WTC11 (cell line): ENCODE data around the gene ADGRV1.

Experiments
- CREB1 ChIP-seq: sonication (generic); formaldehyde crosslinking; IDR thresholded peaks from 2 replicates; pipeline ENCODE4 v1.8.0; 2023; ENCODE audit warnings: mild to moderate bottlenecking, missing genetic modification reagents
- ELF4 ChIP-seq: sonication (generic); formaldehyde crosslinking; IDR thresholded peaks from 2 replicates; pipeline ENCODE4 v1.8.1; 2022; ENCODE audit warnings: low read depth, mild to moderate bottlenecking, moderate library complexity, missing genetic modification reagents
- ETV6 ChIP-seq: sonication (generic); formaldehyde crosslinking; IDR thresholded peaks from 2 replicates; pipeline ENCODE4 v1.8.1; 2022; ENCODE audit warnings: mild to moderate bottlenecking, missing genetic modification reagents
- KAT7 ChIP-seq: sonication (generic); formaldehyde crosslinking; IDR thresholded peaks from 2 replicates; pipeline ENCODE4 v1.8.1; 2023; ENCODE audit warnings: missing genetic modification reagents, mild to moderate bottlenecking, borderline replicate concordance
- ZBTB21 ChIP-seq: sonication (generic); formaldehyde crosslinking; IDR thresholded peaks from 2 replicates; pipeline ENCODE4 v1.8.1; 2023; ENCODE audit warnings: mild to moderate bottlenecking, missing genetic modification reagents, borderline replicate concordance
- ZNF423 ChIP-seq: fragments of 250-450 bp; sonication (Bioruptor Pico); IDR thresholded peaks from 2 replicates; pipeline ENCODE4 v2.1.2; 2022; ENCODE audit warnings: mild to moderate bottlenecking, moderate library complexity
- TF ChIP-seq, protein P1 (sequence below): sonication (generic); formaldehyde crosslinking; conservative IDR thresholded peaks from 2 replicates; pipeline ENCODE4 v1.8.1; 2023; ENCODE audit warnings: mild to moderate bottlenecking, low read depth, missing genetic modification reagents, moderate library complexity
- TF ChIP-seq, protein P2 (sequence below): sonication (generic); formaldehyde crosslinking; IDR thresholded peaks from 2 replicates; pipeline ENCODE4 v1.8.1; 2022; ENCODE audit warnings: low read depth, mild to moderate bottlenecking, moderate library complexity, missing genetic modification reagents, borderline replicate concordance
- TF ChIP-seq, protein P3 (sequence below): fragments of 200-600 bp; IDR thresholded peaks from 2 replicates; pipeline ENCODE4 v1.8.0; 2022; ENCODE audit warnings: antibody characterized with exemption
- TF ChIP-seq, protein P4 (sequence below): sonication (generic); formaldehyde crosslinking; IDR thresholded peaks from 2 replicates; pipeline ENCODE4 v1.8.1; 2023; ENCODE audit warnings: mild to moderate bottlenecking, missing genetic modification reagents, moderate library complexity
- TF ChIP-seq, protein P5 (sequence below): sonication (generic); formaldehyde crosslinking; IDR thresholded peaks from 2 replicates; pipeline ENCODE4 v1.8.1; 2023; ENCODE audit warnings: mild to moderate bottlenecking, missing genetic modification reagents
- TF ChIP-seq, protein P6 (sequence below): sonication (generic); formaldehyde crosslinking; IDR thresholded peaks from 2 replicates; pipeline ENCODE4 v1.8.0; 2022; ENCODE audit warnings: mild to moderate bottlenecking, missing genetic modification reagents

DNA sequence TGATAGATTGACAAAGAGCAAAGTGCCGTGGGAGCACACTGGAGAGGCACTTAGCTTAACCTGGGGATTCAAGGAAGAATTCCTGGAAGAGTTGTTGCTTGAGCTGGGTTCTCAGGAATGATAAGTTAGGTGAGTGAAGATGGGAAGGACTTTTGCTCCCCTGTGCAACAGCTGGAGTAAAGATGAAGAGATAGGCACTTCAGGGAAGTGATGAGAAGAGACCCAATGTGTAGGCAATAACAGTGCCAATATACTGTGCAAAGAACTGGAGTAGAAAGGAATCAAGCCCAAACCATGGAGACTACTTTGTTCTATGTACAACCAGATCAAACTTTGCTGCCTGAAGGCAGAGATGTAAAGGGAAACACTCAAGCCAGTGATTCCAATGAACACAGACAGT is 92.2 kb downstream of the ADGRV1 start:
- TF ChIP-seq, protein P1, sequence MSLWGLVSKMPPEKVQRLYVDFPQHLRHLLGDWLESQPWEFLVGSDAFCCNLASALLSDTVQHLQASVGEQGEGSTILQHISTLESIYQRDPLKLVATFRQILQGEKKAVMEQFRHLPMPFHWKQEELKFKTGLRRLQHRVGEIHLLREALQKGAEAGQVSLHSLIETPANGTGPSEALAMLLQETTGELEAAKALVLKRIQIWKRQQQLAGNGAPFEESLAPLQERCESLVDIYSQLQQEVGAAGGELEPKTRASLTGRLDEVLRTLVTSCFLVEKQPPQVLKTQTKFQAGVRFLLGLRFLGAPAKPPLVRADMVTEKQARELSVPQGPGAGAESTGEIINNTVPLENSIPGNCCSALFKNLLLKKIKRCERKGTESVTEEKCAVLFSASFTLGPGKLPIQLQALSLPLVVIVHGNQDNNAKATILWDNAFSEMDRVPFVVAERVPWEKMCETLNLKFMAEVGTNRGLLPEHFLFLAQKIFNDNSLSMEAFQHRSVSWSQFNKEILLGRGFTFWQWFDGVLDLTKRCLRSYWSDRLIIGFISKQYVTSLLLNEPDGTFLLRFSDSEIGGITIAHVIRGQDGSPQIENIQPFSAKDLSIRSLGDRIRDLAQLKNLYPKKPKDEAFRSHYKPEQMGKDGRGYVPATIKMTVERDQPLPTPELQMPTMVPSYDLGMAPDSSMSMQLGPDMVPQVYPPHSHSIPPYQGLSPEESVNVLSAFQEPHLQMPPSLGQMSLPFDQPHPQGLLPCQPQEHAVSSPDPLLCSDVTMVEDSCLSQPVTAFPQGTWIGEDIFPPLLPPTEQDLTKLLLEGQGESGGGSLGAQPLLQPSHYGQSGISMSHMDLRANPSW (CRISPR knock-in tag) = no peak
- TF ChIP-seq ZBTB21 (CRISPR knock-in tag) = no peak
- TF ChIP-seq, protein P2, sequence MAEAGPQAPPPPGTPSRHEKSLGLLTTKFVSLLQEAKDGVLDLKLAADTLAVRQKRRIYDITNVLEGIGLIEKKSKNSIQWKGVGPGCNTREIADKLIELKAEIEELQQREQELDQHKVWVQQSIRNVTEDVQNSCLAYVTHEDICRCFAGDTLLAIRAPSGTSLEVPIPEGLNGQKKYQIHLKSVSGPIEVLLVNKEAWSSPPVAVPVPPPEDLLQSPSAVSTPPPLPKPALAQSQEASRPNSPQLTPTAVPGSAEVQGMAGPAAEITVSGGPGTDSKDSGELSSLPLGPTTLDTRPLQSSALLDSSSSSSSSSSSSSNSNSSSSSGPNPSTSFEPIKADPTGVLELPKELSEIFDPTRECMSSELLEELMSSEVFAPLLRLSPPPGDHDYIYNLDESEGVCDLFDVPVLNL (CRISPR knock-in tag) = no peak
- no peak for TF ChIP-seq CREB1 (CRISPR knock-in tag)
- TF ChIP-seq, protein P3, sequence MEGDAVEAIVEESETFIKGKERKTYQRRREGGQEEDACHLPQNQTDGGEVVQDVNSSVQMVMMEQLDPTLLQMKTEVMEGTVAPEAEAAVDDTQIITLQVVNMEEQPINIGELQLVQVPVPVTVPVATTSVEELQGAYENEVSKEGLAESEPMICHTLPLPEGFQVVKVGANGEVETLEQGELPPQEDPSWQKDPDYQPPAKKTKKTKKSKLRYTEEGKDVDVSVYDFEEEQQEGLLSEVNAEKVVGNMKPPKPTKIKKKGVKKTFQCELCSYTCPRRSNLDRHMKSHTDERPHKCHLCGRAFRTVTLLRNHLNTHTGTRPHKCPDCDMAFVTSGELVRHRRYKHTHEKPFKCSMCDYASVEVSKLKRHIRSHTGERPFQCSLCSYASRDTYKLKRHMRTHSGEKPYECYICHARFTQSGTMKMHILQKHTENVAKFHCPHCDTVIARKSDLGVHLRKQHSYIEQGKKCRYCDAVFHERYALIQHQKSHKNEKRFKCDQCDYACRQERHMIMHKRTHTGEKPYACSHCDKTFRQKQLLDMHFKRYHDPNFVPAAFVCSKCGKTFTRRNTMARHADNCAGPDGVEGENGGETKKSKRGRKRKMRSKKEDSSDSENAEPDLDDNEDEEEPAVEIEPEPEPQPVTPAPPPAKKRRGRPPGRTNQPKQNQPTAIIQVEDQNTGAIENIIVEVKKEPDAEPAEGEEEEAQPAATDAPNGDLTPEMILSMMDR = no peak
- TF ChIP-seq ETV6 = no peak
- no peak for TF ChIP-seq ELF4 (CRISPR knock-in tag)
- TF ChIP-seq, protein P4, sequence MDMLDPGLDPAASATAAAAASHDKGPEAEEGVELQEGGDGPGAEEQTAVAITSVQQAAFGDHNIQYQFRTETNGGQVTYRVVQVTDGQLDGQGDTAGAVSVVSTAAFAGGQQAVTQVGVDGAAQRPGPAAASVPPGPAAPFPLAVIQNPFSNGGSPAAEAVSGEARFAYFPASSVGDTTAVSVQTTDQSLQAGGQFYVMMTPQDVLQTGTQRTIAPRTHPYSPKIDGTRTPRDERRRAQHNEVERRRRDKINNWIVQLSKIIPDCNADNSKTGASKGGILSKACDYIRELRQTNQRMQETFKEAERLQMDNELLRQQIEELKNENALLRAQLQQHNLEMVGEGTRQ = no peak
- TF ChIP-seq, protein P5, sequence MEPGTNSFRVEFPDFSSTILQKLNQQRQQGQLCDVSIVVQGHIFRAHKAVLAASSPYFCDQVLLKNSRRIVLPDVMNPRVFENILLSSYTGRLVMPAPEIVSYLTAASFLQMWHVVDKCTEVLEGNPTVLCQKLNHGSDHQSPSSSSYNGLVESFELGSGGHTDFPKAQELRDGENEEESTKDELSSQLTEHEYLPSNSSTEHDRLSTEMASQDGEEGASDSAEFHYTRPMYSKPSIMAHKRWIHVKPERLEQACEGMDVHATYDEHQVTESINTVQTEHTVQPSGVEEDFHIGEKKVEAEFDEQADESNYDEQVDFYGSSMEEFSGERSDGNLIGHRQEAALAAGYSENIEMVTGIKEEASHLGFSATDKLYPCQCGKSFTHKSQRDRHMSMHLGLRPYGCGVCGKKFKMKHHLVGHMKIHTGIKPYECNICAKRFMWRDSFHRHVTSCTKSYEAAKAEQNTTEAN (CRISPR knock-in tag) = no peak
- TF ChIP-seq ZNF423 (CRISPR knock-in tag) = no peak
- TF ChIP-seq, protein P6, sequence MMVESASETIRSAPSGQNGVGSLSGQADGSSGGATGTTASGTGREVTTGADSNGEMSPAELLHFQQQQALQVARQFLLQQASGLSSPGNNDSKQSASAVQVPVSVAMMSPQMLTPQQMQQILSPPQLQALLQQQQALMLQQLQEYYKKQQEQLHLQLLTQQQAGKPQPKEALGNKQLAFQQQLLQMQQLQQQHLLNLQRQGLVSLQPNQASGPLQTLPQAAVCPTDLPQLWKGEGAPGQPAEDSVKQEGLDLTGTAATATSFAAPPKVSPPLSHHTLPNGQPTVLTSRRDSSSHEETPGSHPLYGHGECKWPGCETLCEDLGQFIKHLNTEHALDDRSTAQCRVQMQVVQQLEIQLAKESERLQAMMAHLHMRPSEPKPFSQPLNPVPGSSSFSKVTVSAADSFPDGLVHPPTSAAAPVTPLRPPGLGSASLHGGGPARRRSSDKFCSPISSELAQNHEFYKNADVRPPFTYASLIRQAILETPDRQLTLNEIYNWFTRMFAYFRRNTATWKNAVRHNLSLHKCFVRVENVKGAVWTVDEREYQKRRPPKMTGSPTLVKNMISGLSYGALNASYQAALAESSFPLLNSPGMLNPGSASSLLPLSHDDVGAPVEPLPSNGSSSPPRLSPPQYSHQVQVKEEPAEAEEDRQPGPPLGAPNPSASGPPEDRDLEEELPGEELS = no peak
- no peak for TF ChIP-seq KAT7 (CRISPR knock-in tag)
